Activated naive CD8-positive, alpha-beta T cell (primary cell): ENCODE measurements around the gene ZCCHC14.
"Not testable (repeated sequence)": the region's sequence is repeated elsewhere in the genome, so short reads cannot be mapped to it uniquely, and the experiment has no call there.

Experiments
- H3K27ac Mint-ChIP-seq: one replicate; pipeline ENCODE4 v1.8.0; 2021; ENCODE audit warnings: mixed read lengths
- H3K27me3 Mint-ChIP-seq: one replicate; pipeline ENCODE4 v1.8.0; 2021; ENCODE audit warnings: mixed read lengths
- H3K36me3 Mint-ChIP-seq: one replicate; pipeline ENCODE4 v1.8.0; 2021; ENCODE audit warnings: mixed read lengths
- H3K4me1 Mint-ChIP-seq: one replicate; pipeline ENCODE4 v1.8.0; 2021; ENCODE audit warnings: low read depth, mixed read lengths
- H3K4me3 Mint-ChIP-seq: one replicate; pipeline ENCODE4 v1.8.0; 2021; ENCODE audit warnings: mild to moderate bottlenecking, mixed read lengths
- H3K9me3 Mint-ChIP-seq: one replicate; pipeline ENCODE4 v1.8.0; 2021; ENCODE audit warnings: low read depth, mixed read lengths

ZCCHC14 gene

GRCh38 chr16:87507351-87508069 is 14.7 kb upstream of the ZCCHC14 start:
- Mint-ChIP-seq H3K27ac (no peak overlapping the region), H3K36me3 (no peaks in the 10 kb centered on the region), H3K4me3 (peak overlapping the region; percentile 36), H3K27me3 (peaks cover 2% of the 10 kb centered on the region), H3K9me3 (no peaks in the 10 kb centered on the region), H3K4me1 (peaks cover 9% of the 10 kb centered on the region)

- Mint-ChIP-seq H3K9me3 (no peaks in the 10 kb centered on the region), H3K27me3 (peaks cover 2% of the 10 kb centered on the region), H3K4me1 (peaks cover 9% of the 10 kb centered on the region), H3K4me3 (no peak overlapping the region), H3K36me3 (no peaks in the 10 kb centered on the region), H3K27ac (no peak overlapping the region)
Observed at GRCh38 chr16:87506423-87507350, 13.9 kb upstream of the ZCCHC14 start.

GRCh38 chr16:87505834-87506233 is 13.0 kb upstream of the ZCCHC14 start:
- no peaks in the 10 kb centered on the region for H3K36me3 Mint-ChIP-seq
- no peak overlapping the region for H3K27ac Mint-ChIP-seq
- H3K27me3 Mint-ChIP-seq = peaks cover 2% of the 10 kb centered on the region
- peaks cover 9% of the 10 kb centered on the region for H3K4me1 Mint-ChIP-seq
- H3K4me3 Mint-ChIP-seq = no peak overlapping the region
- no peaks in the 10 kb centered on the region for H3K9me3 Mint-ChIP-seq

- H3K36me3 Mint-ChIP-seq, H3K4me1 Mint-ChIP-seq, H3K4me3 Mint-ChIP-seq, H3K27ac Mint-ChIP-seq, H3K27me3 Mint-ChIP-seq, H3K9me3 Mint-ChIP-seq: not testable (repeated sequence)
Observed at GRCh38 chr16:87503232-87503937, 10.6 kb upstream of the ZCCHC14 start.

DNA sequence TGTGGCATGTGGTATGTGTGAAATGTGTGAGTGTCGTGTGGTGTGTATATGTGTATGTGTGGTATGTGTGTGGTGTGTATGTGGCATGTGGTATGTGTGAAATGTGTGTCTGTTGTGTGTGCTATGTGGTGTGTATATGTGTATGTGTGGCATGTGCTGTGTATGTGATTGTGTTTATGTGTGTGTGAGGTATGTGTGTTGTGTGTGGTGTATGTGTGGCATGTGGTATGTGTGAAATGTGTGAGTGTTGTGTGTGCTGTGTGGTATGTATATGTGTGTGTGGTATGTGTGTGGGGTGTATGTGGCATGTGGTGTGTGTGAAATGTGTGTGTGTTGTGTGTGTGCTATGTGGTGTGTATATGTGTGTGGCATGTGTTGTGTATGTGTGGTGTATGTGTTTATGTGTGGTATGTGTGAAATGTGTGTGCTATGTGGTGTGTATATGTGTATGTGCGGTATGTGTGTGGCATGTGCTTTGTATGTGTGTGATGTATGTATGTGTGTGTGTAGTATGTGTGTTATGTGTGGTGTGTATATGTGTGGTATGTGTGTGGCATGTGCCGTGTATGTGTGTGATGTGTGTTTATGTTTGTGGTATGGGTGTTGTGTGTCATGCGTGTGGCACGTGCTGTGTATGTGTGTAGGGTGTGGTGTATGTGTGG is 9.6 kb upstream of the ZCCHC14 start:
- H3K4me3 Mint-ChIP-seq = no peak overlapping the region
- no peaks in the 10 kb centered on the region for H3K36me3 Mint-ChIP-seq
- no peaks in the 10 kb centered on the region for H3K9me3 Mint-ChIP-seq
- no peak overlapping the region for H3K27ac Mint-ChIP-seq
- peaks cover 3% of the 10 kb centered on the region for H3K4me1 Mint-ChIP-seq
- H3K27me3 Mint-ChIP-seq = peaks cover 1% of the 10 kb centered on the region

DNA sequence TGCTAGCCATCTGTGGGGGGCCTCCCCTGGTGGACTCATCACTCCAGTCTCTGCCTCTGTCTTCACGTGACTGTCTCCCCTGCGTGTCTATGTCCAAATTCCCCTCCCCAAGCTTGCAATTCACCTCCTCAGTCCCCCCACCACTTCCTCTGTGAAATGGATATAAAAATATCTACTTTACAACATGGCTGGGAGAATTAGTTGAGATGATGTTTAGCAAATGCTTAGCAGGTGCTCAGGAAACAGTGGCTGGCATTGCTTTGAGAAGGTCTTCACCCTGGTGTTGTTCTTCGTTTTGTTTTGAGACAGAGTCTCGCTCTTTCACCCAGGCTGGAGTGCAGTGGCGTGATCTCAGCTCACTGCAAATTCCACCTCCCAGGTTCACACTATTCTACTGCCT is 8.3 kb upstream of the ZCCHC14 start:
- H3K4me3 Mint-ChIP-seq = no peak overlapping the region

DNA sequence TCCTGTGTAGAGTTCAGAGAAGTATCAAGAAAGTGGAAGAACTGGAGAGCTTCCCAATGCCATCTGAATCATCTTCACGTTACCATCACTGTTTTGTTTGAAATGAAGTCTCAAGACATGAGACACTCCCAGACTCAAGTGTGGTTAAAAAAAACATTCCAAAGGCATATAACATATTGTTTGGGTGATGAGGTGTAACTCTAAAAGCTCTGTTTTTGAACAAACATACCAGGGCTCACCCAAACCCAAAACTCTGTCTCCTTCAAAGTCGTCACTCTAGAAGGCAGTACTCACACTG is 6.3 kb upstream of the ZCCHC14 start:
- peaks cover 14% of the 10 kb centered on the region for H3K4me1 Mint-ChIP-seq

More for the DNA sequence above, 8.3 kb upstream of the ZCCHC14 start:
- Mint-ChIP-seq H3K36me3 (no peaks in the 10 kb centered on the region), H3K27ac (no peak overlapping the region), H3K27me3 (no peaks in the 10 kb centered on the region), H3K9me3 (no peaks in the 10 kb centered on the region), H3K4me1 (peaks cover 7% of the 10 kb centered on the region)

GRCh38 chr16:87498324-87499188 is 5.7 kb upstream of the ZCCHC14 start:
- Mint-ChIP-seq H3K4me3 (no peak overlapping the region), H3K9me3 (no peaks in the 10 kb centered on the region), H3K27me3 (no peaks in the 10 kb centered on the region), H3K4me1 (peaks cover 16% of the 10 kb centered on the region), H3K36me3 (no peaks in the 10 kb centered on the region), H3K27ac (no peak overlapping the region)

More for the DNA sequence above, 6.3 kb upstream of the ZCCHC14 start:
- Mint-ChIP-seq H3K36me3 (no peaks in the 10 kb centered on the region), H3K27ac (no peak overlapping the region), H3K9me3 (no peaks in the 10 kb centered on the region), H3K4me3 (no peak overlapping the region), H3K27me3 (no peaks in the 10 kb centered on the region)

DNA sequence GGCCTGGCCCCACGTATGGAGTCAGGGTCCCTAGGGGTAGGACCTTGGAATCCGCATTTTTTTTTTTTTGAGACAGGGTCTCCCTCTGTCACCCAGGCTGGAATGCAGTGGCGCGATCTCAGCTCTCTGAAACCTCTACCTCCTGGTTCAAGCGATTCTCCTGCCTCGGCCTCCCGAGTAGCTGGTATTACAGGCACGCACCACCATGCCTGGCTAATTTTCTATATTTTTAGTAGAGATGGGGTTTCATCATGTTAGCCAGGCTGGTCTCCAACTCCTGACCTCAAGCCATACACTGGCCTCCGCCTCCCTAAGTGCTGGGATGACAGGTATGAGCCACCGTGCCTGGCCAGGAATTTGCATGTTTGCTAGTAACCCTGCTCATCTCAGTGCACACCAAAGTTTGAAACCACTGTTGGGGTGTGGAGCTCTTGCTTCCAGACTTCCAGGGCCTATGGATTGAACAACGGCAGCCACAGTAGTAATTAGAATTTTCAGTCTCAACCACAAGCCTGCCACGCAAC is 5.0 kb upstream of the ZCCHC14 start:
- not testable (repeated sequence) for H3K27me3 Mint-ChIP-seq, H3K9me3 Mint-ChIP-seq, H3K36me3 Mint-ChIP-seq, H3K27ac Mint-ChIP-seq, H3K4me3 Mint-ChIP-seq
- peaks cover 19% of the 10 kb centered on the region for H3K4me1 Mint-ChIP-seq

- peaks cover 19% of the 10 kb centered on the region for H3K4me1 Mint-ChIP-seq
- H3K4me3 Mint-ChIP-seq, H3K36me3 Mint-ChIP-seq, H3K27ac Mint-ChIP-seq, H3K9me3 Mint-ChIP-seq, H3K27me3 Mint-ChIP-seq: not testable (repeated sequence)
Observed at GRCh38 chr16:87497023-87497766, 4.4 kb upstream of the ZCCHC14 start.

DNA sequence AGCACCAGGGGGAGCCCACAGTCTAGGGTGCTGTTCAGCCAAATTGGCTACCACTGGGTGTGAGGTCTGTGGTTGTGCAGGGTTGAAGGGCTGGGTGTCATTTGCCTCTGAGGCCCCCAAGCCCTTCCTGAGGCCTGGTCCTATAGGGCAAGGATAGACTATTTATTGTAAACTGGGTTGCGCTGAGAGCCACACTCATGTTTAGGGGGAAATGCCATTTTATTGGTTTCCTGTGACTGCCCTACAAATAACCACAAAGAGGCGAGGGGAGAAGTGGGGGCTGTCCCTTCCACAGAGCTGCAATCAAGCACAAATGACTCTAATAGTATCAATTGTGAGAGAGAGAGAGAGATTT is 3.6 kb upstream of the ZCCHC14 start:
- H3K36me3 Mint-ChIP-seq = no peaks in the 10 kb centered on the region
- no peak overlapping the region for H3K4me3 Mint-ChIP-seq
- H3K4me1 Mint-ChIP-seq = peaks cover 19% of the 10 kb centered on the region
- no peaks in the 10 kb centered on the region for H3K9me3 Mint-ChIP-seq
- H3K27ac Mint-ChIP-seq = no peak overlapping the region
- H3K27me3 Mint-ChIP-seq = no peaks in the 10 kb centered on the region

GRCh38 chr16:87495578-87496446 is 3.0 kb upstream of the ZCCHC14 start:
- H3K27me3 Mint-ChIP-seq = no peaks in the 10 kb centered on the region
- H3K36me3 Mint-ChIP-seq = no peaks in the 10 kb centered on the region
- peaks cover 22% of the 10 kb centered on the region for H3K4me1 Mint-ChIP-seq
- no peak overlapping the region for H3K27ac Mint-ChIP-seq
- H3K9me3 Mint-ChIP-seq = no peaks in the 10 kb centered on the region
- H3K4me3 Mint-ChIP-seq = no peak overlapping the region
